HepG2 (cell line): ENCODE results near the gene GLDN. TPM values are rescaled to one million over a fixed set of nuclear protein-coding genes. Genes with fewer than 3 reads are reported as not detected.

Source experiments
- ATAC-seq: fragments of 200-7000 bp; cut with Tn5 transposase; 3 replicates; pipeline ENCODE4 v1.9.1; 2020; ENCODE audit warnings: mild to moderate bottlenecking, moderate library complexity
- BruUV-seq: library from RNA; stranded (reverse); fragments of 400-500 nt; replicated peaks from 2 replicates; lab custom pipeline; 2021; lab: Mats Ljungman, UMichigan
- CTCF ChIA-PET: fragments of 300-600 bp; formaldehyde crosslinking; extraction: SDS; loops from one replicate; lab custom pipeline; 2021; ENCODE audit warnings: low total read pairs, inconsistent platforms, low intra/inter-chr PET ratio; lab: Yijun Ruan, JAX
- POLR2A ChIA-PET: fragments of 350-600 bp; sonication (Branson Sonifier 250); formaldehyde crosslinking; loops from one replicate; lab custom pipeline; 2020; ENCODE audit warnings: antibody characterized with exemption, inconsistent platforms; lab: Yijun Ruan, JAX
- DNase-seq: peaks from one replicate; pipeline ENCODE4 v3.0.0-alpha.2; 2015; ENCODE audit warnings: low spot score
- FAIRE-seq: peaks from 3 replicates; lab custom pipeline; 2011; peaks lifted over from hg19 to GRCh38; lab: Jason Lieb, UNC
- H2AFZ ChIP-seq: one replicate; pipeline ENCODE4 v1.6.1; 2011; ENCODE audit warnings: low read length, inconsistent platforms
- H3K27ac ChIP-seq: fragments of 300-600 bp; 3 replicates; pipeline ENCODE4 v1.8.0; 2011; ENCODE audit warnings: mixed run types, mild to moderate bottlenecking, mixed read lengths, low read length, inconsistent platforms; ENCODE audit not compliant: insufficient read depth; ENCODE audit errors: extremely low read length
- H3K27me3 ChIP-seq, 2 experiments: fragments of 200-600 bp in 1 of 2; 2 replicates in 1 of 2; 3 replicates in 1 of 2; pipeline versions ENCODE4 v1.6.0 to v1.8.0; 2011; ENCODE audit warnings: low read length in 2 of 2, mild to moderate bottlenecking in 2 of 2, moderate library complexity in 2 of 2, inconsistent platforms in 1 of 2; ENCODE audit not compliant: insufficient read depth in 2 of 2, control insufficient read depth in 1 of 2
- H3K36me3 ChIP-seq, 2 experiments: fragments of 200-600 bp in 1 of 2; replicated peaks in 1 of 2; 2 replicates in 1 of 2; 3 replicates in 1 of 2; pipeline versions ENCODE4 v1.5.1 to v1.8.0; 2011; ENCODE audit warnings: low read length in 2 of 2, inconsistent platforms in 1 of 2; ENCODE audit not compliant: insufficient read depth in 2 of 2, control insufficient read depth in 1 of 2
- H3K4me1 ChIP-seq: 2 replicates; pipeline ENCODE4 v1.5.1; 2012; ENCODE audit warnings: low read length, inconsistent platforms; ENCODE audit not compliant: insufficient read depth
- H3K4me2 ChIP-seq: 2 replicates; pipeline ENCODE4 v1.6.0; 2011; ENCODE audit warnings: low read depth, low read length, inconsistent platforms
- H3K4me3 ChIP-seq, 3 experiments: fragments of 200-600 bp in 1 of 3; sonication (generic), shearing (Covaris generic) in 1 of 3; replicated peaks in 1 of 3; 2 replicates each; pipeline ENCODE4 v1.5.1; 2011 to 2016; ENCODE audit warnings: low read length in 3 of 3, inconsistent platforms in 2 of 3, low read depth in 2 of 3, mild to moderate bottlenecking in 2 of 3, control low read depth in 1 of 3, mixed read lengths in 1 of 3; ENCODE audit not compliant: insufficient read depth in 1 of 3
- H3K79me2 ChIP-seq: one replicate; pipeline ENCODE4 v1.6.1; 2011; ENCODE audit warnings: low read length, inconsistent platforms; ENCODE audit not compliant: insufficient read depth
- H3K9ac ChIP-seq: 2 replicates; pipeline ENCODE4 v1.6.0; 2011; ENCODE audit warnings: mild to moderate bottlenecking, low read depth, low read length, inconsistent platforms; ENCODE audit not compliant: insufficient read depth
- H3K9me3 ChIP-seq: 2 replicates; pipeline ENCODE4 v1.5.1; 2012; ENCODE audit warnings: mild to moderate bottlenecking, low read length
- H4K20me1 ChIP-seq: 2 replicates; pipeline ENCODE4 v1.6.0; 2011; ENCODE audit warnings: inconsistent platforms, mild to moderate bottlenecking, low read length, moderate library complexity; ENCODE audit not compliant: insufficient read depth
- ATRX ChIP-seq: sonication (generic); formaldehyde crosslinking; IDR thresholded peaks from 2 replicates; pipeline ENCODE4 v1.4.0; 2020; ENCODE audit warnings: missing genetic modification reagents, borderline replicate concordance
- CHD2 ChIP-seq: IDR thresholded peaks from 2 replicates; pipeline ENCODE4 v1.6.1; 2011; ENCODE audit warnings: low read depth, low read length, improper control_type of control experiment
- FOSL2 ChIP-seq: sonication (generic); formaldehyde crosslinking; IDR thresholded peaks from 2 replicates; pipeline ENCODE4 v1.4.0; 2020; ENCODE audit warnings: missing genetic modification reagents
- HCFC1 ChIP-seq: fragments of 150-350 bp; IDR thresholded peaks from 2 replicates; pipeline ENCODE4 v1.6.1; 2014; ENCODE audit warnings: low read depth, low read length
- HIVEP1 ChIP-seq: sonication (generic); formaldehyde crosslinking; IDR thresholded peaks from 2 replicates; pipeline ENCODE4 v1.4.0; 2020; ENCODE audit warnings: mild to moderate bottlenecking, missing genetic modification reagents
- NFIB ChIP-seq: sonication (generic); formaldehyde crosslinking; IDR thresholded peaks from 2 replicates; pipeline ENCODE4 v1.9.0; 2021; ENCODE audit warnings: missing genetic modification reagents, mild to moderate bottlenecking, borderline replicate concordance
- NR2F6 ChIP-seq, 2 experiments: IDR thresholded peaks; 2 replicates each; pipeline ENCODE4 v1.6.1; 2016; ENCODE audit warnings: antibody characterized with exemption in 1 of 2, mild to moderate bottlenecking in 1 of 2
- SETDB1 ChIP-seq: sonication (generic); formaldehyde crosslinking; IDR thresholded peaks from 2 replicates; pipeline ENCODE4 v1.5.1; 2020; ENCODE audit warnings: missing genetic modification reagents, mild to moderate bottlenecking, borderline replicate concordance
- SOX13 ChIP-seq, 3 experiments: fragments of 450-650 bp in 1 of 3; sonication (generic) in 1 of 3; formaldehyde crosslinking in 1 of 3; IDR thresholded peaks in 2 of 3; conservative IDR thresholded peaks in 1 of 3; 2 replicates each; pipeline versions ENCODE4 v1.5.0 to v1.6.1; 2016 to 2020; ENCODE audit warnings: antibody characterized with exemption in 1 of 3, mild to moderate bottlenecking in 1 of 3, missing compliant biosample characterization in 1 of 3, missing genetic modification reagents in 1 of 3, moderate library complexity in 1 of 3
- SOX5 ChIP-seq: IDR thresholded peaks from 2 replicates; pipeline ENCODE4 v1.6.1; 2016; ENCODE audit warnings: borderline replicate concordance
- STAG1 ChIP-seq: sonication (generic); formaldehyde crosslinking; IDR thresholded peaks from 2 replicates; pipeline ENCODE4 v1.4.0; 2020; ENCODE audit warnings: missing genetic modification reagents
- ZFP36L1 ChIP-seq: sonication (generic); formaldehyde crosslinking; IDR thresholded peaks from 2 replicates; pipeline ENCODE4 v1.8.0; 2022; ENCODE audit warnings: mild to moderate bottlenecking, missing genetic modification reagents, moderate library complexity
- ZFP82 ChIP-seq: sonication (generic); formaldehyde crosslinking; IDR thresholded peaks from 2 replicates; pipeline ENCODE4 v1.5.1; 2020; ENCODE audit warnings: mild to moderate bottlenecking, missing genetic modification reagents, borderline replicate concordance
- ZFY ChIP-seq: sonication (generic); formaldehyde crosslinking; IDR thresholded peaks from 2 replicates; pipeline ENCODE4 v1.4.0; 2020; ENCODE audit warnings: missing genetic modification reagents
- ZNF180 ChIP-seq: sonication (generic); formaldehyde crosslinking; IDR thresholded peaks from 2 replicates; pipeline ENCODE4 v1.4.0; 2020; ENCODE audit warnings: low read depth, missing genetic modification reagents, borderline replicate concordance
- ZNF660 ChIP-seq: sonication (generic); formaldehyde crosslinking; IDR thresholded peaks from 2 replicates; pipeline ENCODE4 v1.5.1; 2020; ENCODE audit warnings: mild to moderate bottlenecking, low read depth, missing genetic modification reagents, borderline replicate concordance
- ZNF816 ChIP-seq: sonication (generic); formaldehyde crosslinking; IDR thresholded peaks from 2 replicates; pipeline ENCODE4 v1.8.0; 2022; ENCODE audit warnings: missing genetic modification reagents, mild to moderate bottlenecking, borderline replicate concordance
- in situ Hi-C: cut with HindIII; loops from 2 replicates; pipeline ENCODE4 v1.10.0; 2017; ENCODE audit warnings: low pct_unique_long_range_greater_than_20kb; ENCODE audit not compliant: extremely low pct_ligation_motif_present
- intact Hi-C: fragments of 100-400 bp; cut with micrococcal nuclease; formaldehyde crosslinking; loops from one replicate; pipeline ENCODE4 v1.10.0; 2022; ENCODE audit not compliant: unreplicated experiment
- polyA plus RNA-seq, 8 experiments: library from polyadenylated mRNA; depleted of rRNA in 3 of 8; stranded (reverse) in 7 of 8; unstranded in 1 of 8; fragments of >200 nt; fragmentation: Illumina TruSeq in 4 of 8; extraction: Trizol in 4 of 8; gene quantifications; 2 replicates each; pipeline versions ENCODE4 v1.2.1 to v1.2.3, GENCODE V29; 2011 to 2016; ENCODE audit warnings: low read depth in 4 of 8, missing spikeins in 1 of 8, mixed read lengths in 1 of 8; ENCODE audit not compliant: insufficient read depth in 1 of 8
- total RNA-seq, 5 experiments: library from RNA; depleted of rRNA; stranded (reverse); fragments of >200 nt; fragmentation: Illumina TruSeq; extraction: Trizol; gene quantifications; 2 replicates each; pipeline ENCODE4 v1.2.3, GENCODE V29; 2016; ENCODE audit warnings: low read depth in 1 of 5
- TF ChIP-seq, protein P1 (sequence below): sonication (generic); formaldehyde crosslinking; IDR thresholded peaks from 2 replicates; pipeline ENCODE4 v1.8.0; 2022; ENCODE audit warnings: missing genetic modification reagents, mild to moderate bottlenecking, borderline replicate concordance

The GLDN gene
- total and polyA plus RNA-seq, 2 of the 13 experiments (the other 11 are each of a cell fraction or from before 2014, with no cell fraction given): 0.86 to 1.0 TPM

DNA sequence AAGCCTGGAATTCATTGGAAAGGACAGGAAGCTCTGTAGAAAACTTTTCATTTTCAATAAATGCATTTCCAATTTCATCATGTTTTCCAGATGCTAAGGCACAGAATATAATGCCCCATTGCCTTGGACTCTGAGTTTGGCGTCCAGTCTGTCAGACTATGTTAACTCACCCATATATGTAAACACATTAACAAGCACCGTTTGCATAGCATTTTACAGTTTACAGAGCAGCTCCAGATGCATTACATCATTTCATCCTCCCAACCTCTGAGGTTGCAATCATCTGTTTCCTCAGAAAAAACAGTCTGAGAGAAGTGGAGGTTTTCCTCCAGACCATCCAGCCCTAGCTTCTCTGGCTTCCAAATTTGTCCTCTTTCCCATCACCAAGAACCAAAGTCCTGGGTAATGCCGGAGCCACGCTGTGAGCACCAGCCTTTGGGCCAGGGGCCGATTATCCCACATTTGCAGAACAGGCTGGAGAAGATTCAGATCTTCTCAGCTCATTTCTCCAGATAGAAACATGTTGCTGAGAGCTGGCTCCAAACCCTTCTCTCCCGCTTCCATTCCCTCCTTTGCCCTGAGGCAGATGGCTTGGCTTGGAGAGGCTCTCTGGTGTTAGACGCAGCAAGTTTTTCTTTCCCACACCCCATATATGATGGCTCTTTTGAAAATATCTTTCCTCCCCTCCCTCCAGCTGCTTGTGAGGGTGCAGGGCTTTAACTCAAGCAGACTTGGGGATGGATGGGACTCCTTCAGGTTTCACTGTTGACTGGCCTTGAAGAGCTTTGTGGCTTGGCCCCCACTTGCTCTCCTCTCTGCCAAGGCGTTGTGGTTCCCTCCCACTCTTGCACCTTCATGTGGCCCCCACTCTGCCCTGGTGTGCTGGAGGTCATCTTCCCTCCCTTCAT is 29.0 kb upstream of the GLDN start (continued):
- TF ChIP-seq SETDB1 (CRISPR knock-in tag) (no peak), ZNF660 (no peak), HCFC1 (no peak), NFIB (CRISPR knock-in tag) (no peak)

DNA sequence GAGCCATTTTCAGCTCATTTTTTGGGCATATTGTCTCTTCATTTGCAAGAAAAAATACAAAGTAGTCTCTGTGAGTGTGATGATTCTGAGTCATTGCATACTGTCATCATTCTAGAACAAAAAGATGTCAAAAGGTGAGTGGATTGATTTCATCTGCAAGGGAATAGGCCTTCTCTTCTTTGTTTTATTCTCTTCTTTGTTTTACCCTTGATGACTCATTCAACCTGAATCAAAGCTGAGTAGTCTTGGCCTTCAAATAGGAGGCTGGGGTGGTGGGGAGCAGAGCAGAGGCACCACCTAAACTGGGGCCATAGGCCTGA is 28.4 kb upstream of the GLDN start:
- H3K79me2 ChIP-seq: peaks cover 4% of the 10 kb centered on the region
- H2AFZ ChIP-seq: no peak overlapping the region
- H3K9me3 ChIP-seq: no peaks in the 10 kb centered on the region
- H3K4me1 ChIP-seq: peaks cover 88% of the 10 kb centered on the region
- H3K4me3 ChIP-seq: peak overlapping the region in 1 of 3 experiments; percentile 50; a peak in 1 of 6 replicates
- no peaks in the 10 kb centered on the region for H3K27me3 ChIP-seq
- POLR2A ChIA-PET: interaction anchor here (0.8 to 3.1 kb wide), 4 partner anchors 14 to 26 kb away, joined by 3 to 19 read pairs (median 4); no protein-coding TSS in a partner anchor
- no peak for FAIRE-seq
- H3K36me3 ChIP-seq: peaks cover 0 to 4% of the 10 kb centered on the region in 2 experiments; a peak in 2 of 5 replicates
- peak overlapping the region; percentile 91 for H3K27ac ChIP-seq
- intact Hi-C loops: loop anchor here (1.0 kb wide), 1 partner anchor 26 kb away; no protein-coding TSS in a partner anchor
- in situ Hi-C loops: no loop called here
- DNase-seq: peak; percentile 68
- peak overlapping the region; percentile 68 for H3K9ac ChIP-seq
- CTCF ChIA-PET: no interaction called here
- no peaks in the 10 kb centered on the region for H4K20me1 ChIP-seq
- ATAC-seq: no peak
- TF ChIP-seq STAG1 (no peak), NR2F6 (IDR thresholded peaks at IDR 0.05) (no peak; the same call in 1 of the 2 replicates), NR2F6 (CRISPR knock-in tag; IDR thresholded peaks at IDR 0.05) (0 out of 2 replicates have a peak, but pooled peaks have one; percentile 9), ZNF816 (CRISPR knock-in tag) (no peak), FOSL2 (CRISPR knock-in tag) (peak; percentile 76), HIVEP1 (CRISPR knock-in tag) (no peak), ZFP36L1 (CRISPR knock-in tag) (peak; percentile 3; the same call in 1 of the 2 replicates), ATRX (CRISPR knock-in tag) (no peak), ZNF180 (CRISPR knock-in tag) (no peak), ZFP82 (CRISPR knock-in tag) (0 out of 2 replicates have a peak, but pooled peaks have one; percentile 28), SOX13 (IDR thresholded peaks at IDR 0.05) (no peak), SOX13 (CRISPR knock-in tag; conservative IDR thresholded peaks at IDR 0.05 in 1 of 2, IDR thresholded peaks at IDR 0.05 in 1 of 2) (peak in 1 of 2 experiments; percentile 79; a peak in 2 of 4 replicates), SOX5 (peak; percentile 69; the same call in 1 of the 2 replicates), ZFY (CRISPR knock-in tag) (0 out of 2 replicates have a peak, but pooled peaks have one; percentile 13), CHD2 (no peak)
- TF ChIP-seq, protein P1, sequence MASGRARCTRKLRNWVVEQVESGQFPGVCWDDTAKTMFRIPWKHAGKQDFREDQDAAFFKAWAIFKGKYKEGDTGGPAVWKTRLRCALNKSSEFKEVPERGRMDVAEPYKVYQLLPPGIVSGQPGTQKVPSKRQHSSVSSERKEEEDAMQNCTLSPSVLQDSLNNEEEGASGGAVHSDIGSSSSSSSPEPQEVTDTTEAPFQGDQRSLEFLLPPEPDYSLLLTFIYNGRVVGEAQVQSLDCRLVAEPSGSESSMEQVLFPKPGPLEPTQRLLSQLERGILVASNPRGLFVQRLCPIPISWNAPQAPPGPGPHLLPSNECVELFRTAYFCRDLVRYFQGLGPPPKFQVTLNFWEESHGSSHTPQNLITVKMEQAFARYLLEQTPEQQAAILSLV (CRISPR knock-in tag): no peak
- peak overlapping the region; percentile 76 for H3K4me2 ChIP-seq
- no TSS peak for BruUV-seq
